ENCODE data around the gene COX4I2. TPM values are rescaled to one million over a fixed set of nuclear protein-coding genes. Genes with fewer than 3 reads are reported as not detected.
"Not testable (repeated sequence)": the region's sequence is repeated elsewhere in the genome, so short reads cannot be mapped to it uniquely, and the experiment has no call there.

Gene COX4I2
- total RNA-seq, 3 donors from 2014 or later: 0.63 to 0.90 (median 0.76) TPM

DNA sequence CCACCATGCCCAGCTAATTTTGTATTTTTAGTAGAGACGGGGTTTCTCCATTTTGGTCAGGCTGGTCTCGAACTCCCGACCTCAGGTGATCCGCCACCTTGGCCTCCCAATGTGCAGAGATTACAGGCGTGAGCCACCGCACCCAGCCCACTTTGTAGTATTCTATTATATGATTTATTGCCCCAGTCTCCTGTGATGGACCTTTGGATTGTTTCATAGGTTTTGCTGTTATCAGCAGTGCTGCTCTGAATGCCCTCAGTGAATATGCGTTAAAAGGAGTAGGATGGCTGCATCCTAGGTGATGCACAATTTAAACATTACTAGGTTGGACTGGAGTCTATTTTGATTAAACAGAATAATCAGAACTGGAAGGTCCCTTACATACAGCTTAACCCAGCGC lies 22.3 kb upstream of the COX4I2 start:
- TF ChIP-seq, protein P1, sequence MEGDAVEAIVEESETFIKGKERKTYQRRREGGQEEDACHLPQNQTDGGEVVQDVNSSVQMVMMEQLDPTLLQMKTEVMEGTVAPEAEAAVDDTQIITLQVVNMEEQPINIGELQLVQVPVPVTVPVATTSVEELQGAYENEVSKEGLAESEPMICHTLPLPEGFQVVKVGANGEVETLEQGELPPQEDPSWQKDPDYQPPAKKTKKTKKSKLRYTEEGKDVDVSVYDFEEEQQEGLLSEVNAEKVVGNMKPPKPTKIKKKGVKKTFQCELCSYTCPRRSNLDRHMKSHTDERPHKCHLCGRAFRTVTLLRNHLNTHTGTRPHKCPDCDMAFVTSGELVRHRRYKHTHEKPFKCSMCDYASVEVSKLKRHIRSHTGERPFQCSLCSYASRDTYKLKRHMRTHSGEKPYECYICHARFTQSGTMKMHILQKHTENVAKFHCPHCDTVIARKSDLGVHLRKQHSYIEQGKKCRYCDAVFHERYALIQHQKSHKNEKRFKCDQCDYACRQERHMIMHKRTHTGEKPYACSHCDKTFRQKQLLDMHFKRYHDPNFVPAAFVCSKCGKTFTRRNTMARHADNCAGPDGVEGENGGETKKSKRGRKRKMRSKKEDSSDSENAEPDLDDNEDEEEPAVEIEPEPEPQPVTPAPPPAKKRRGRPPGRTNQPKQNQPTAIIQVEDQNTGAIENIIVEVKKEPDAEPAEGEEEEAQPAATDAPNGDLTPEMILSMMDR (IDR thresholded peaks at IDR 0.05): no peak
- no peaks in the 10 kb centered on the region for H3K36me3 ChIP-seq (ENCODE audit: low read depth)
- intact Hi-C loops (cut with DNase I, micrococcal nuclease): no loop called here
- H3K4me1 ChIP-seq (ENCODE audit: low read depth): peaks cover 21% of the 10 kb centered on the region
- H3K4me3 ChIP-seq: no peak overlapping the region
- H3K9me3 ChIP-seq: no peaks in the 10 kb centered on the region
- DNase-seq (no peak), ATAC-seq (no peak)

DNA sequence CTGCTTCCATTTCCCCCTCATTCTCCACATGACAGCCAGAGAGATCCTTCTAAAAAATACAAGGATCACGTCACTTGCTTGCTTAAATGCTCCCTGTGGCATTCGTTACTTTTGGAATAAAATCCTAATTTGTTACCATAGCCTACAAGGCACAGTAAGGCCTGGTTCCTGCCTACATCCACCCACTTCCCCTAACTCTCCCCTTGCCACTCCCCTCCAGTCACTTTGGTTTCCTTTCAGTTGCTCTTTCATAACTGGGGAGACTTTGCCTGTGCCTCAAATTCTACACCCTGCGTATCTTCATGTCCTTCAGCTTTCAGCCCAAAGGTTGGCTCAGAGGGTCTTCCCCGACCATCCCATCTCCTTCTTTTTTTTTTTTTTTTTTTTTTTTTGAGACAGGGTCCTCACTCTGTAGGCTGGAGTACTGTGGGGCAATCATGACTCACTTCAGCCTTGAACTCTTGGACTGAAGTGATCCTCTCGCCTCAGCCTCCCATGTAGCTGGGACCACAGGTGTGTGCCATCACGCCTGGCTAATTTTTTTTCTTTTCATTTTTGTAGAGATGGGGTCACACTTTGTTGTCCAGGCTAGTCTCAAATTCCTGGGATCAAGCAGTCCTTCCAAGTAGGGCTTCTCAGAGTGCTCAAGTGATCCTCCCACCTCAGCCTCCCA lies 20.1 kb upstream of the COX4I2 start:
- Histone ChIP-seq H3K4me1 (ENCODE audit: low read depth) (peaks cover 5% of the 10 kb centered on the region), H3K36me3 (ENCODE audit: low read depth) (no peaks in the 10 kb centered on the region), H3K9me3 (no peaks in the 10 kb centered on the region), H3K4me3 (no peak overlapping the region)
- ATAC-seq (no peak), DNase-seq (no peak)
- TF ChIP-seq, protein P1 (IDR thresholded peaks at IDR 0.05): no peak
- intact Hi-C loops (cut with DNase I, micrococcal nuclease): no loop called here

DNA sequence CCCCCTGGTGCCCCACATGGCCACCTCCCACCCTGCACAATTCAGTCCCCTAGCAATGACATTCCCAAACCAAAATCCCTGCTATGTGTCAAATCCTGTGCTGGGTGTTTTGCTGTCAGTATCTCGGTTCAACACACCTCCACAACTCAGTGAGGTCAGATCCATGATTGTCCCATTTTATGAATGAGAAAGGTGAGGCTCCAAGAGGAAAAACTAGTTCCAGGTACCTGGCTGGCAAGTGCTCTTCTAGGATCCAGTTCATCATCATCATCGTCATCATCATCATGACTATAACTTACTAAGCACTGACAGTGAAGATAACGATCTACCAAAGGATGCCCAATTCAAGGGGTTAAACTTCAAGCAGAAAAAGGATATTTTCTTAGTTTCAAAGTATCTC lies 17.5 kb upstream of the COX4I2 start:
- ATAC-seq (no peak), DNase-seq (no peak)
- TF ChIP-seq, protein P1 (IDR thresholded peaks at IDR 0.05): no peak
- H3K9me3 ChIP-seq: no peaks in the 10 kb centered on the region
- no peak overlapping the region for H3K4me3 ChIP-seq
- H3K4me1 ChIP-seq (ENCODE audit: low read depth): no peaks in the 10 kb centered on the region
- intact Hi-C loops (cut with DNase I, micrococcal nuclease): no loop called here
- H3K36me3 ChIP-seq (ENCODE audit: low read depth): no peaks in the 10 kb centered on the region

DNA sequence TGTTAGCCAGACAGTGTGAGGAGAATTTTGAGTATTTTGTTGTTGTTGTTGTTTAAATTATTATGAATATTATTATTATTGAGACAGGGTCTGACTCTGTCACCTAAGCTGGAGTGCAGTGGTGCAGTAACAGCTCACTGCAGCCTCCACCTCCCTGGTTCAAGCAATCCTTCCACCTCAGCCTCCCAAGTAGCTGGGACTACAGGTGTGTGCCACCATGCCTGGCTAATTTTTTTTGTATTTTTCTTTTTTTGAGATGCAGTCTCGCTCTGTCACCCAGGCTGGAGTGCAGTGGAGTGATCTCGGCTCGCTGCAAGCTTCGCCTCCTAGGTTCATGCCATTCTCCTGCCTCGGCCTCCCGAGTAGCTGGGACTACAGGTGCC lies 14.6 kb upstream of the COX4I2 start:
- intact Hi-C loops (cut with DNase I, micrococcal nuclease); ATAC-seq; H3K4me1 ChIP-seq (ENCODE audit: low read depth); H3K36me3 ChIP-seq (ENCODE audit: low read depth); H3K9me3 ChIP-seq; DNase-seq; H3K4me3 ChIP-seq: not testable (repeated sequence)

DNA sequence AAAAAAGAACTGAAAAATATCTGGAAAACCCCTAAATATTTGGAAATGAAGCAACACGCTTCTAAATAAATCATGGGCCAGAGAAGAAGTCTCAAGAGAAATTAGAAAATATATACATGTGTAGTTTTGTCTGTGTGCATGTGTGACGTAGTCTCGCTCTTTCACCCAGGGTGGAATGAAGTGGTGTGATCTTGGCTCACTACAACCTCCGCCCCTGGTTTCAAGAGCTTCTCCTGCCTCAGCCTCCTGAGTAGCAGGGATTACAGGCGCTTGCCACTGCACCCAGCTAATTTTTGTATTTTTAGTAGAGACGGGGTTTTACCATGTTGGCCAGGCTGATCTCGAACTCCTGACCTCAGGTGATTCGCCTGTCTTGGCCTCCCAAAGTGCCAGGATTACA lies 11.2 kb upstream of the COX4I2 start:
- H3K36me3 ChIP-seq (ENCODE audit: low read depth); intact Hi-C loops (cut with DNase I, micrococcal nuclease); H3K9me3 ChIP-seq; ATAC-seq; H3K4me3 ChIP-seq; DNase-seq; H3K4me1 ChIP-seq (ENCODE audit: low read depth): not testable (repeated sequence)

DNA sequence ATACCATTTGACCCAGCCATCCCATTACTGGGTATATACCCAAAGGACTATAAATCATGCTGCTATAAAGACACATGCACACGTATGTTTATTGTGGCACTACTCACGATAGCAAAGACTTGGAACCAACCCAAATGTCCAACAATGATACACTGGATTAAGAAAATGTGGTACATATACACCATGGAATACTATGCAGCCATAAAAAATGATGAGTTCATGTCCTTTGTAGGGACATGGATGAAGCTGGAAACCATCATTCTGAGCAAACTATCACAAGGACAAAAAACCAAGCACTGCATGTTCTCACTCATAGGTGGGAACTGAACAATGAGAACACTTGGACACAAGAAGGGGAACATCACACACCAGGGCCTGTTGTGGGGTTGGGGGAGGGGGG lies 9.7 kb upstream of the COX4I2 start:
- ATAC-seq; intact Hi-C loops (cut with DNase I, micrococcal nuclease); H3K4me3 ChIP-seq; DNase-seq; H3K4me1 ChIP-seq (ENCODE audit: low read depth); H3K9me3 ChIP-seq; H3K36me3 ChIP-seq (ENCODE audit: low read depth): not testable (repeated sequence)

DNA sequence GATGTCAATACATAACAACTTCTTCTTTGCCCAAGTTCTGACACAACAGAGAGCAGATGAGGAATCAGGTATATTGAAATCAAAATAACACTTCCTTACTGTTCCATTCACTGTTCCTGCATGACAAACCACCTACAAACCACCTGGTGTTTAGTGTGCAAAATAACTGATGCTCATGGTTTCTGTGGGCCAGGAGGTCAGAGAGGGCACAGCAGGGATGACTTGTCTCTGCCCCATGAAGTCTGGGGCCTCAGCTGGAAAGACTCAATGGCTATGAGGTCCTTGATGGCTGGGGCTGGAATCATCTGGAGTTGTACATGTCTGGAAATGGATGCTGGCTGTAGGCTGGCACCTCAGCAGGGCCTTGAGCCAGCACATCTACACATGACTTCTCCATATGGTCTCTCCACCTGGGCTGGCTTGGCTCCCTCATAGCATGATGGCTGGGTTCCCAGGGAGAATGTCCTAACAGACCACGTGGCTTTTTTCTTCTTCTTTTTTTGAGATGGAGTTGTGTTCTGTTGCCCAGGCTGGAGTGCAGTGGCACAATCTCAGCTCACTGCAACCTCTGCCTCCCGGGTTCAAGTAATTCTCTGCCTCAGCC lies 7.4 kb upstream of the COX4I2 start:
- intact Hi-C loops (cut with DNase I, micrococcal nuclease): no loop called here
- no peak for ATAC-seq

More for the DNA sequence above, 7.4 kb upstream of the COX4I2 start:
- H3K36me3 ChIP-seq (ENCODE audit: low read depth): no peaks in the 10 kb centered on the region
- H3K4me1 ChIP-seq (ENCODE audit: low read depth): no peaks in the 10 kb centered on the region
- no peaks in the 10 kb centered on the region for H3K9me3 ChIP-seq
- no peak for DNase-seq
- no peak overlapping the region for H3K4me3 ChIP-seq
- TF ChIP-seq, protein P1 (IDR thresholded peaks at IDR 0.05): no peak

All from mucosa of descending colon (tissue), 3 donors.